Measurements from ENCODE around the gene INCA1. TPM values are rescaled to one million over a fixed set of nuclear protein-coding genes. Genes with fewer than 3 reads are reported as not detected.
A peak's percentile ranks its signal among the peaks of the same experiment; 100 is the strongest.

The INCA1 gene
- 0.72 TPM for polyA plus RNA-seq (2013, experiment 1 of 4)
- polyA plus RNA-seq (2013, experiment 2 of 4) = 0.82 TPM
- polyA plus RNA-seq (2013, experiment 3 of 4) = 0.37 TPM
- 1.1 TPM for polyA plus RNA-seq (2013, experiment 4 of 4)

- H3K27ac ChIP-seq (ENCODE audit: insufficient read depth, low read depth, low read length, poor library complexity, severe bottlenecking) = peak within 1 kb of the TSS; percentile 69
- peak within 1 kb of the TSS; percentile 89 for H3K4me3 ChIP-seq (ENCODE audit: insufficient read depth, low read depth, low read length)
- H3K9me3 ChIP-seq (ENCODE audit: control insufficient read depth, low read length) = no peaks in the 10 kb centered on the region
- H3K36me3 ChIP-seq (ENCODE audit: control insufficient read depth, insufficient read depth, low read length) = peaks cover 15% of the 10 kb centered on the region
- H3K4me1 ChIP-seq (ENCODE audit: control insufficient read depth, insufficient read depth, low read length) = peaks cover 17% of the 10 kb centered on the region
- 1% methylated on average over 93 of the region's 93 CpGs for WGBS, 2 experiments
- H3K27me3 ChIP-seq (ENCODE audit: control insufficient read depth, insufficient read depth, low read length, poor library complexity, severe bottlenecking) = peaks cover 24% of the 10 kb centered on the region
Observed at GRCh38 chr17:4997302-4998026, at the start of gene INCA1, which contains the start of gene KIF1C. Gene INCA1, minus strand, starts transcription at chr17:4997522. Its CDS starts 3,085 bp downstream, at chr17:4994437. Gene KIF1C, plus strand, starts transcription at chr17:4997950. Its CDS starts 2,297 bp downstream, at chr17:5000247.

GRCh38 chr17:5045496-5045895 lies 48.2 kb upstream of the INCA1 start:
- Histone ChIP-seq H3K27ac (ENCODE audit: insufficient read depth, low read depth, low read length, poor library complexity, severe bottlenecking) (no peak overlapping the region), H3K9me3 (ENCODE audit: control insufficient read depth, low read length) (no peaks in the 10 kb centered on the region), H3K4me1 (ENCODE audit: control insufficient read depth, insufficient read depth, low read length) (no peaks in the 10 kb centered on the region), H3K27me3 (ENCODE audit: control insufficient read depth, insufficient read depth, low read length, poor library complexity, severe bottlenecking) (no peaks in the 10 kb centered on the region), H3K36me3 (ENCODE audit: control insufficient read depth, insufficient read depth, low read length) (no peaks in the 10 kb centered on the region), H3K4me3 (ENCODE audit: insufficient read depth, low read depth, low read length) (no peak overlapping the region)
- WGBS, 2 experiments = 88 to 89% methylated on average over 5 to 6 of the region's 6 CpGs

GRCh38 chr17:5044630-5045029 lies 47.3 kb upstream of the INCA1 start:
- Histone ChIP-seq H3K27me3 (ENCODE audit: control insufficient read depth, insufficient read depth, low read length, poor library complexity, severe bottlenecking) (no peaks in the 10 kb centered on the region), H3K4me3 (ENCODE audit: insufficient read depth, low read depth, low read length) (no peak overlapping the region), H3K27ac (ENCODE audit: insufficient read depth, low read depth, low read length, poor library complexity, severe bottlenecking) (no peak overlapping the region), H3K36me3 (ENCODE audit: control insufficient read depth, insufficient read depth, low read length) (no peaks in the 10 kb centered on the region), H3K4me1 (ENCODE audit: control insufficient read depth, insufficient read depth, low read length) (no peaks in the 10 kb centered on the region), H3K9me3 (ENCODE audit: control insufficient read depth, low read length) (no peaks in the 10 kb centered on the region)
- 92% methylated on average over 5 of the region's 5 CpGs for WGBS, 2 experiments

GRCh38 chr17:5043524-5043923 lies 46.2 kb upstream of the INCA1 start:
- Histone ChIP-seq H3K4me3 (ENCODE audit: insufficient read depth, low read depth, low read length) (no peak overlapping the region), H3K36me3 (ENCODE audit: control insufficient read depth, insufficient read depth, low read length) (no peaks in the 10 kb centered on the region), H3K27ac (ENCODE audit: insufficient read depth, low read depth, low read length, poor library complexity, severe bottlenecking) (no peak overlapping the region), H3K27me3 (ENCODE audit: control insufficient read depth, insufficient read depth, low read length, poor library complexity, severe bottlenecking) (no peaks in the 10 kb centered on the region), H3K4me1 (ENCODE audit: control insufficient read depth, insufficient read depth, low read length) (no peaks in the 10 kb centered on the region), H3K9me3 (ENCODE audit: control insufficient read depth, low read length) (no peaks in the 10 kb centered on the region)
- WGBS, 2 experiments = 83 to 89% methylated on average over 1 of the region's 1 CpG

- no peak overlapping the region for H3K27ac ChIP-seq (ENCODE audit: insufficient read depth, low read depth, low read length, poor library complexity, severe bottlenecking)
- no peaks in the 10 kb centered on the region for H3K36me3 ChIP-seq (ENCODE audit: control insufficient read depth, insufficient read depth, low read length)
- H3K4me3 ChIP-seq (ENCODE audit: insufficient read depth, low read depth, low read length) = no peak overlapping the region
- 90 to 93% methylated on average over 13 to 15 of the region's 15 CpGs for WGBS, 2 experiments
- no peaks in the 10 kb centered on the region for H3K27me3 ChIP-seq (ENCODE audit: control insufficient read depth, insufficient read depth, low read length, poor library complexity, severe bottlenecking)
- H3K9me3 ChIP-seq (ENCODE audit: control insufficient read depth, low read length) = no peaks in the 10 kb centered on the region
- H3K4me1 ChIP-seq (ENCODE audit: control insufficient read depth, insufficient read depth, low read length) = no peaks in the 10 kb centered on the region
Observed at GRCh38 chr17:5042157-5043022, 45.1 kb upstream of the INCA1 start.

- Histone ChIP-seq H3K4me3 (ENCODE audit: insufficient read depth, low read depth, low read length) (no peak within 1 kb of the TSS), H3K36me3 (ENCODE audit: control insufficient read depth, insufficient read depth, low read length) (no peaks in the 10 kb centered on the region), H3K27me3 (ENCODE audit: control insufficient read depth, insufficient read depth, low read length, poor library complexity, severe bottlenecking) (peaks cover 21% of the 10 kb centered on the region), H3K27ac (ENCODE audit: insufficient read depth, low read depth, low read length, poor library complexity, severe bottlenecking) (no peak within 1 kb of the TSS), H3K4me1 (ENCODE audit: control insufficient read depth, insufficient read depth, low read length) (no peaks in the 10 kb centered on the region), H3K9me3 (ENCODE audit: control insufficient read depth, low read length) (no peaks in the 10 kb centered on the region)
- 28 to 34% methylated on average over 24 of the region's 24 CpGs for WGBS, 2 experiments
Observed at GRCh38 chr17:5035315-5035714, 38.0 kb upstream of the INCA1 start, which contains the start of gene SLC52A1. Gene SLC52A1, minus strand, starts transcription at chr17:5035426. Its CDS starts 820 bp downstream, at chr17:5034606.

- 91 to 92% methylated on average over 14 of the region's 14 CpGs for WGBS, 2 experiments
Observed at GRCh38 chr17:5034651-5035050, 37.3 kb upstream of the INCA1 start.

GRCh38 chr17:5034063-5034462 lies 36.7 kb upstream of the INCA1 start:
- Histone ChIP-seq H3K4me1 (ENCODE audit: control insufficient read depth, insufficient read depth, low read length) (no peaks in the 10 kb centered on the region), H3K27me3 (ENCODE audit: control insufficient read depth, insufficient read depth, low read length, poor library complexity, severe bottlenecking) (peaks cover 21% of the 10 kb centered on the region), H3K36me3 (ENCODE audit: control insufficient read depth, insufficient read depth, low read length) (no peaks in the 10 kb centered on the region), H3K9me3 (ENCODE audit: control insufficient read depth, low read length) (no peaks in the 10 kb centered on the region), H3K27ac (ENCODE audit: insufficient read depth, low read depth, low read length, poor library complexity, severe bottlenecking) (no peak overlapping the region), H3K4me3 (ENCODE audit: insufficient read depth, low read depth, low read length) (no peak overlapping the region)
- WGBS, 2 experiments = 95 to 96% methylated on average over 5 of the region's 5 CpGs

More at GRCh38 chr17:5034651-5035050, 37.3 kb upstream of the INCA1 start:
- H3K4me1 ChIP-seq (ENCODE audit: control insufficient read depth, insufficient read depth, low read length) = no peaks in the 10 kb centered on the region
- H3K27ac ChIP-seq (ENCODE audit: insufficient read depth, low read depth, low read length, poor library complexity, severe bottlenecking) = no peak overlapping the region
- peaks cover 21% of the 10 kb centered on the region for H3K27me3 ChIP-seq (ENCODE audit: control insufficient read depth, insufficient read depth, low read length, poor library complexity, severe bottlenecking)
- no peaks in the 10 kb centered on the region for H3K36me3 ChIP-seq (ENCODE audit: control insufficient read depth, insufficient read depth, low read length)
- no peaks in the 10 kb centered on the region for H3K9me3 ChIP-seq (ENCODE audit: control insufficient read depth, low read length)
- H3K4me3 ChIP-seq (ENCODE audit: insufficient read depth, low read depth, low read length) = no peak overlapping the region

GRCh38 chr17:5033352-5034015 lies 36.2 kb upstream of the INCA1 start:
- H3K36me3 ChIP-seq (ENCODE audit: control insufficient read depth, insufficient read depth, low read length) = no peaks in the 10 kb centered on the region
- H3K4me3 ChIP-seq (ENCODE audit: insufficient read depth, low read depth, low read length) = no peak overlapping the region
- H3K27ac ChIP-seq (ENCODE audit: insufficient read depth, low read depth, low read length, poor library complexity, severe bottlenecking) = no peak overlapping the region
- 88 to 92% methylated on average over 13 of the region's 13 CpGs for WGBS, 2 experiments
- peaks cover 21% of the 10 kb centered on the region for H3K27me3 ChIP-seq (ENCODE audit: control insufficient read depth, insufficient read depth, low read length, poor library complexity, severe bottlenecking)
- H3K9me3 ChIP-seq (ENCODE audit: control insufficient read depth, low read length) = no peaks in the 10 kb centered on the region
- no peaks in the 10 kb centered on the region for H3K4me1 ChIP-seq (ENCODE audit: control insufficient read depth, insufficient read depth, low read length)

All from ectodermal cell (in vitro differentiated cells).